ENCODE measurements around the gene SSH2. TPM values are rescaled to one million over a fixed set of nuclear protein-coding genes. Genes with fewer than 3 reads are reported as not detected.

SSH2 gene
- total and polyA plus RNA-seq, 2 of the 13 experiments (the other 11 are each of a cell fraction or from before 2014, with no cell fraction given): 6.0 to 6.4 TPM

- 94% methylated on average over 1 of the region's 1 CpG for WGBS (ENCODE audit: low lambda C conversion rate)
- no peaks in the 10 kb centered on the region for H3K79me2 ChIP-seq (ENCODE audit: insufficient read depth, low read length)
- intact Hi-C loops (cut with micrococcal nuclease; ENCODE audit: unreplicated experiment) (no loop called here), in situ Hi-C loops (cut with HindIII; ENCODE audit: extremely low pct_ligation_motif_present, low pct_unique_long_range_greater_than_20kb) (no loop called here)
- ATAC-seq (no peak), FAIRE-seq (no peak), DNase-seq (ENCODE audit: low spot score) (no peak)
- no peak overlapping the region for H3K4me3 ChIP-seq (replicated peaks in 1 of 3; ENCODE audit: insufficient read depth in 1 of 3, low read depth in 2 of 3, low read length in 3 of 3)
- no peaks in the 10 kb centered on the region for H3K36me3 ChIP-seq (replicated peaks in 1 of 2; ENCODE audit: control insufficient read depth in 1 of 2, insufficient read depth in 2 of 2, low read length in 2 of 2)
- no peaks in the 10 kb centered on the region for H4K20me1 ChIP-seq (ENCODE audit: insufficient read depth, low read length)
- H3K4me2 ChIP-seq (ENCODE audit: low read depth, low read length): no peak overlapping the region
- H3K27me3 ChIP-seq (ENCODE audit: control insufficient read depth in 1 of 2, insufficient read depth in 2 of 2, low read length in 2 of 2): no peaks in the 10 kb centered on the region
- TF ChIP-seq, protein P1, sequence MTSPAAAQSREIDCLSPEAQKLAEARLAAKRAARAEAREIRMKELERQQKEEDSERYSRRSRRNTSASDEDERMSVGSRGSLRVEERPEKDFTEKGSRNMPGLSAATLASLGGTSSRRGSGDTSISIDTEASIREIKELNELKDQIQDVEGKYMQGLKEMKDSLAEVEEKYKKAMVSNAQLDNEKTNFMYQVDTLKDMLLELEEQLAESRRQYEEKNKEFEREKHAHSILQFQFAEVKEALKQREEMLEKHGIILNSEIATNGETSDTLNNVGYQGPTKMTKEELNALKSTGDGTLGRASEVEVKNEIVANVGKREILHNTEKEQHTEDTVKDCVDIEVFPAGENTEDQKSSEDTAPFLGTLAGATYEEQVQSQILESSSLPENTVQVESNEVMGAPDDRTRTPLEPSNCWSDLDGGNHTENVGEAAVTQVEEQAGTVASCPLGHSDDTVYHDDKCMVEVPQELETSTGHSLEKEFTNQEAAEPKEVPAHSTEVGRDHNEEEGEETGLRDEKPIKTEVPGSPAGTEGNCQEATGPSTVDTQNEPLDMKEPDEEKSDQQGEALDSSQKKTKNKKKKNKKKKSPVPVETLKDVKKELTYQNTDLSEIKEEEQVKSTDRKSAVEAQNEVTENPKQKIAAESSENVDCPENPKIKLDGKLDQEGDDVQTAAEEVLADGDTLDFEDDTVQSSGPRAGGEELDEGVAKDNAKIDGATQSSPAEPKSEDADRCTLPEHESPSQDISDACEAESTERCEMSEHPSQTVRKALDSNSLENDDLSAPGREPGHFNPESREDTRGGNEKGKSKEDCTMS (CRISPR knock-in tag; conservative IDR thresholded peaks at IDR 0.05): no peak
- TF ChIP-seq ZNF10 (CRISPR knock-in tag; IDR thresholded peaks at IDR 0.05; ENCODE audit: borderline replicate concordance, low read depth) (no peak), KDM1A (CRISPR knock-in tag; IDR thresholded peaks at IDR 0.05) (no peak)
- TF ChIP-seq, protein P2, sequence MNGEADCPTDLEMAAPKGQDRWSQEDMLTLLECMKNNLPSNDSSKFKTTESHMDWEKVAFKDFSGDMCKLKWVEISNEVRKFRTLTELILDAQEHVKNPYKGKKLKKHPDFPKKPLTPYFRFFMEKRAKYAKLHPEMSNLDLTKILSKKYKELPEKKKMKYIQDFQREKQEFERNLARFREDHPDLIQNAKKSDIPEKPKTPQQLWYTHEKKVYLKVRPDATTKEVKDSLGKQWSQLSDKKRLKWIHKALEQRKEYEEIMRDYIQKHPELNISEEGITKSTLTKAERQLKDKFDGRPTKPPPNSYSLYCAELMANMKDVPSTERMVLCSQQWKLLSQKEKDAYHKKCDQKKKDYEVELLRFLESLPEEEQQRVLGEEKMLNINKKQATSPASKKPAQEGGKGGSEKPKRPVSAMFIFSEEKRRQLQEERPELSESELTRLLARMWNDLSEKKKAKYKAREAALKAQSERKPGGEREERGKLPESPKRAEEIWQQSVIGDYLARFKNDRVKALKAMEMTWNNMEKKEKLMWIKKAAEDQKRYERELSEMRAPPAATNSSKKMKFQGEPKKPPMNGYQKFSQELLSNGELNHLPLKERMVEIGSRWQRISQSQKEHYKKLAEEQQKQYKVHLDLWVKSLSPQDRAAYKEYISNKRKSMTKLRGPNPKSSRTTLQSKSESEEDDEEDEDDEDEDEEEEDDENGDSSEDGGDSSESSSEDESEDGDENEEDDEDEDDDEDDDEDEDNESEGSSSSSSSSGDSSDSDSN (CRISPR knock-in tag; IDR thresholded peaks at IDR 0.05): no peak
- no peak overlapping the region for H3K27ac ChIP-seq (ENCODE audit: extremely low read length, insufficient read depth, low read length)
- BruUV-seq (replicated peaks): no TSS peak
- ChIA-PET POLR2A (no interaction called here), CTCF (ENCODE audit: low intra/inter-chr PET ratio, low total read pairs) (no interaction called here)
- H3K9me3 ChIP-seq (ENCODE audit: low read length): no peaks in the 10 kb centered on the region
- H3K9ac ChIP-seq (ENCODE audit: insufficient read depth, low read depth, low read length): no peak overlapping the region
- no peak overlapping the region for H2AFZ ChIP-seq (ENCODE audit: low read length)
- H3K4me1 ChIP-seq (ENCODE audit: insufficient read depth, low read length): peaks cover 23% of the 10 kb centered on the region
Observed at GRCh38 chr17:29710520-29710884, 219.5 kb downstream of the SSH2 start.

Measured in HepG2 (cell line).